IPS-NIHi7 (cell line): Measurements from ENCODE around the gene SLC26A11.
"Not testable (repeated sequence)": the region's sequence is repeated elsewhere in the genome, so short reads cannot be mapped to it uniquely, and the experiment has no call there.

Source experiments
- DNase-seq: peaks from one replicate; pipeline ENCODE4 v3.0.0; 2012; ENCODE audit warnings: mixed read lengths; ENCODE audit errors: extremely low spot score

The SLC26A11 gene

GRCh38 chr17:80195671-80196529 is 24.3 kb upstream of the SLC26A11 start:
- DNase-seq = peak; percentile 74

GRCh38 chr17:80196652-80197051 is 23.6 kb upstream of the SLC26A11 start:
- DNase-seq = no peak

- peak; percentile 43 for DNase-seq
Observed at GRCh38 chr17:80198144-80198661, 22.0 kb upstream of the SLC26A11 start.

DNA sequence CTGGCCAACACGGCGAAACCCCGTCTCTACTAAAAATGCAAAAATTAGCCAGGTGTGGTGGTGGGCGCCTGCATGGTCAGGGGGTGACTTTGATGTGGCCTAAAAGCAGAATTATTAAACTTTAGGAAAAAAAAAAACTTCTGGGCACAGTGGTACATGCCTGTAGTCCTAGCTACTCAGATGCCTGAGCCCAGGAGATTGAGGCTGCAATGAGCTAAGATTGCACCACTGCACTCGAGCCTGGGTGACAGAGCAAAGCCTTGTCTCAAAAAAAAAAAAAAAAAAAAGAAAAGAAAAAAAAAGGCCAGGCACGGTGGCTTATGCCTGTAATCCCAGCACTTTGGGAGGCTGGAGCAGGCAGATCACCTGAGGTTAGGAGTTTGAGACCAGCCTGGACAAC is 20.9 kb upstream of the SLC26A11 start:
- DNase-seq = not testable (repeated sequence)

DNA sequence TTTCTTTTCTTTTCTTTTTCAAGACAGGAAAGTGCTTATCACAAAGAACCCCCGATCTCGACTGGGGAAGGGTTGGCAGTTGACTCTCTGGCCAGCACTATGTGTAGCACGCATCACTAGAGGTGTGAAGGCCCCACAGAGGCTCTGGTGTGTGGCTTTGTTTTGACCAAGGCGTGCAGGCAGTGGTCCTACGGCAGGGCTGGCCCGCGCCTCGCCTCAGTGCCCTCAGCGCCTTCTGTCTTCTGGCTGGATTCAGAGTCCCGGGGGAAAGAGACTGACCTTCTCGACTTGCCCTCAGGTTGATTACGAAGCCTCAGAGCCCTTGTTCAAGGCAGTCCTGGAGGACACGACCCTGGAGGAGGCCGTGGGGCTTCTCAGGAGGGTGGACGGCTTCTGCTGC is 18.8 kb upstream of the SLC26A11 start:
- DNase-seq = no peak

DNA sequence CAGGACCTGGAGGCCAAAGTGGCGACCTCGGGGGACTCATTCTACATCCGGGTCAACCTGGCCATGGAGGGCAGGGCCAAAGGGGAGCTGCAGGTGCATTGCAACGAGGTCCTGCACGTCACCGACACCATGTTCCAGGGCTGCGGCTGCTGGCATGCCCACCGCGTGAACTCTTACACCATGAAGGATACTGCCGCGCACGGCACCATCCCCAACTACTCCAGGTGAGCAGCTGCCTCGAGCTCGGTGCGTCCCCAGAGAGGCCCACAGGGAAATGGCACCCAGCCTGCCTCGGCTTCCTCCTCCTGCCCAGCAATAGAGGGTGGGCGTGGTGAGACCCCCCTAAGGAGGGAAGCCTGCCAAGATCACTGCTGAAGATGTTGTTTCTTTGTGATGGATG is 18.0 kb upstream of the SLC26A11 start:
- DNase-seq = no peak

DNA sequence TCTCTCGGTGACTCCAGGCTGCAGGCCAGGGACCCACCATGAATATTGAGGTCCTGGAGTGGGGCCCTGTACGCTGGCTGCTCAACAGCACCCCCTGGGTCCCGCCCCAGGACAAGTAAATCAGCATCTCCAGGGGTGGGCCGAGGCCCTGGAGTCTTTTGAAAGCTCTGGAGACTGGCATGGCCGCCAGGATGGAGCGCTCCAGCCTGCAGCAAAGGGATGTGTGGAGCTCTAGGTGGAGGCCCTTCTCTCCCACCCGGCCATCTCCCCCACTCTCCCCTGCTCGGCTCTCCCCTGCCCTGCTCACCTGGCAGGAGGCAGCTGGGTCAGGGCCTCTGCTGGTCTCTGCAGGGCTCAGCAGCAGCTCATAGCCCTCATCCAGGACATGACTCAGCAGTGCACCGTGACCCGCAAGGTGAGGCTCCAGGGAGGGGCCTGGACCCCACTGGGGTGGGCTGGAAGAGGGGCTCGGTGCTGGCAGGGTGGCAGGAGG is 16.7 kb upstream of the SLC26A11 start:
- no peak for DNase-seq

DNA sequence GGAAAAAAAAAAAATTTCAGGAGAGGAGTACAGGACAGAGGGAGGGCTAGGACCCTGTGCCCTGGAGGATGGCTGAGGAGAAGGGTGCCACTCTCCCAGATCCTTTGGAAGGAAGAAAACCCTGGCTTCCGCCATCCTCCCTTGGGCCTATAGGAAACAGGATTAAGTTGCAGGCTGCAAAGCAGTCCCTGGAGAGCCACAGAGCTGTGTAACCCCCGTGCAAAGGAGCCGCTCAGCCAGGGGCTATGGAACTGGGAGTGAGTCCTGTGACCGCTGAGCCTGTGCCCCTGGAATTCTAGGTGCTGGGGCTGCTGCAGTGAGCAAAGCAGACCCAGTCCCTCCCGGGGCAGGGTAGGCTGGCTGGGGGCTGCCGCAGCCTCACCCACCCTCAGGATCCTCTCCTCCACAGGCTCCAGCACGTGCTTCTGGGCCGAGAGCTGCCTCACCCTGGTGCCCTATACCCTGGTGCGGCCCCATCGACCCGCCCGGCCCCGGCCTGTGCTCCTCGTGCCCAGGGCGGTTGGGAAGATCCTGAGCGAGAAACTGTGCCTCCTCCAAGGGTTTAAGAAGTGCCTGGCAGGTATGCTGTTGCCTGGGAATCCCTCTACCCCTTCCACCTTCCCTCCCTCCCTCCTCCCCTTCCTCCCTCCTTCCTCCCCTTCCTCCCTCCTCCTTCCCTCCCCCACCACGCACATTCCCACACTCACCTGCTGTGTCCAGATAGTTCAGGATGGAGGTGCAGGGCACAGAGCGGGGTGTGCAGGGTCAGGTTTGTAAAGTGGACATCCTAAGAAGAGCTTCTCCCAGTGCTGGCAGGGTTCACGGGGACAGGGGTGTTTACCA is 15.4 kb upstream of the SLC26A11 start:
- no peak for DNase-seq

GRCh38 chr17:80205811-80206210 is 14.4 kb upstream of the SLC26A11 start:
- no peak for DNase-seq

DNA sequence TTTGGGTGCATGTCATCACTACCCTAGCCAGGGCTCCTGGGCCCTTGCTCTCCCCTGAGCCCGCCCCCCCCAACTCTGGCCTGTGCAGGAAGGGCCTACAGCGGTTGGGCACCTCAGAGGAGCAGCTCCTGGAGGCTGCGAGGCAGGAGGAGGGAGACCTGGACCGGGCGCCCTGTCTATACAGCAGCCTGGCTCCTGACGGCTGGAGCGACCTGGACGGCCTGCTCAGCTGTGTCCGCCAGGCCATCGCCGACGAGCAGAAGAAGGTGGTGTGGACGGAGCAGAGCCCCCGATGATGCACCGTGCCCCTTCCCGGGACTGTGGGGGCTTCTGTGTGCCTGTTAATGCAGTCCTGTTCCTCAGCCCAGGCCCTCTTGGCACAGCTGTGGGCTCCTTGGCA is 12.2 kb upstream of the SLC26A11 start:
- no peak for DNase-seq

- DNase-seq = no peak
Observed at GRCh38 chr17:80209765-80210164, 10.5 kb upstream of the SLC26A11 start.

DNA sequence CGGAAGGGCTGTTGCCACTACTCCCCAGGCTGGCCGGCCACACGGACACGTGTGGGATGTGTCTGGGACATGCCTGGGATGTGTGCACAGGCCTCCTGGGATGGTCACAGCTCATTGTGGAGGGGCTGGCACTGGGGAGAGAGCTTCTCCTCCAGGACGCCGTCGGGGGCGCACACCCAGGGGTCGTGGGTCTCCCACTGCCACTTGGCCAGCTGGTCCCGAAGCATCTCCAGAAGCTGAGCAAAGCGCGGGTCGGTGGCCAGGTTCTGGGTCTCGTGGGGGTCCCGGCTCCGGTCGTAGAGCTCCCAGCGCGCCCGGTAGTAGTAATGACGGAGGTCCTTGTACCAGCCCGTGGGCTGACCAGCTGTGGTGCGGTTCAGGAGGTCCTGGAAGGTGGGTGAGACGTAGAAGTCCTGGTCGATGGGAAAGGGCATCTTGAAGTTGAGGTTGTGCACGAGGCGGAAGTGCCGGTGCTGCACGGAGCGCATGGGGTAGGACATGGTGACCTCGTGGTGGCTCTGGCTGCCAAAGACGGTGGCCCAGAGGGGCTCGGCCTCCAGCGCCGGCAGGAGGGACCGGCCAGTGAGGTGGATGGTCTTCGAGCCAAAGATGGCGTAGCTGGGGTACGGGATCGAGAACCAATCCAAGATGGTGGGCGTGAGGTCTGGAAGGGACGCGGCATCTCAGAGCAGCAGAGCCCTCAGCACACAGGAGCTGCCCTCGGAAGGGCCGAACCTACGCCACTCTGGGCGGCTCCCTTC is 9.7 kb upstream of the SLC26A11 start:
- DNase-seq = no peak

DNA sequence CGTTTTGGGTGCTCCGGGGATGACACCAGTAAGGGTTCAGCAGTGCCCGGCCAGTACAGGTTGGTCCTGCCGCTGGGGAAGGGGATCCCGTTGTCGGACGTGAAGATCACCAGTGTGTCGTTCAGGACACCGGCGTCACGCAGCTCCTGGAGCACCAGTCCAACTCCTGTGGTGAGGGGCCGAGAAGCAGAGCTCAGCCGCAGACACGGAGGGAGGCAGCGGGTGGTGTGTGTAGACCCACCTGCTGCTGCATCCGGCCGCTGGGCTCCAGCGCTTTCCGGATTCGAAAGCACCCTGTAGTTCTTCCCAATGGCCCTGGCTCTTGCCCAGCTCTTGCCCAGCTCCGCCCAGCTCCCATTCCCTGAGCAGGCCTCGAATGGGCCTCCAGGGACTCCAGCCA is 8.1 kb upstream of the SLC26A11 start:
- no peak for DNase-seq

GRCh38 chr17:80212511-80212910 is 7.7 kb upstream of the SLC26A11 start:
- DNase-seq = no peak

DNA sequence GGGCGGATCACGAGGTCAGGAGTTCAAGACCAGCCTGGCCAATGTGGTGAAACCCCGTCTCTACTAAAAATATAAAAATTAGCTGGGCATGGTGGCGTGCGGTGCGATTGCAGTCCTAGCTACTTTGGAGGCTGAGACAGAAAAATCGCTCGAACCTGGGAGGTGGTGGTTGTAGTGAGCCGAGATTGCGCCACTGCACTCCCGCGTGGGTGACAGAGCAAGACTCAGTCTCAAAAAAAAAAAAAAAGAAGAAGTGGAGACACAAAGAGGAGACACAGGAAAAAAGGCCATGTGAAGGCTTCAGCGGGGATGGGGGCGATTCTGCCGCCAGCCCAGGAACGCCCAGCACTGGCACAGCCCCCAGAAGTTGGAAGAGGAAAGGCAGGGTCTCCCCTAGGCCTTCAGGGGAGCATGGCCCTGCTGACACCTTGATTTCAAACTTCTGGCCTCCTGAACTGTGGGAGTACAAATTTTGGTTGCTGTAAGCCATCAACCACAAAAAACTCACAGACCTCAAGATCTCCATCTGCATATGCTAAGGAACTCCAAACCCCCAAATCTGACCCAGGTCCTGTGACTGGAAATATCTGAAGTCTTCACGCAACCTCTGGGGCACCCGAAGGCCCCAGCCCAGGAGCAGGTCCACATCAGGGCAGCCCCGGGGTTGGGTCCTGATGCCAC is 7.1 kb upstream of the SLC26A11 start:
- no peak for DNase-seq

- no peak for DNase-seq
Observed at GRCh38 chr17:80213643-80213975, 6.6 kb upstream of the SLC26A11 start.

GRCh38 chr17:80214012-80214877 is 6.0 kb upstream of the SLC26A11 start:
- no peak for DNase-seq

DNA sequence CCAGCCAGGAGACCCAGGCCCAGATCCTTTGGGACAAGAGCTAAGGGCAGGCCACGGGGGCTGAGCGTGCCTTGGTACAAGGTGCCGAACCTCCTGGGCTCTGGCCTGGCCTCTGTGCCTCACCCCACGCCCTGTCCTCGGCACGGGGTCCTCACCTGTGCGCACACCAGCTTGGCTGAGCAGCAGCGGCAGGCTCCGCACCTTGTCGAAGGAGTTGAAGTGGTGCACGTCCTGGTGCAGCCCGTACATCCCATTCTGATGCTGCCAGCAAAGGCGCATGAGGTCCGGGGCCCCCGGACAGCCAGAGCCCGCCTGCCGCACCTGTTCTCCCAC is 5.4 kb upstream of the SLC26A11 start:
- DNase-seq = no peak

GRCh38 chr17:80216473-80217456 is 3.5 kb upstream of the SLC26A11 start:
- no peak for DNase-seq
